Glutamatergic neuron (in vitro differentiated cells): Measurements from ENCODE around the gene SORBS2. TPM values are rescaled to one million over a fixed set of nuclear protein-coding genes. Genes with fewer than 3 reads are reported as not detected.

Experiments used
- DNase-seq: peaks from one replicate; pipeline ENCODE4 v3.0.0; 2022
- H3K27ac Mint-ChIP-seq: one replicate; pipeline ENCODE4 v1.8.0; 2020; ENCODE audit warnings: mild to moderate bottlenecking, mixed read lengths, inconsistent platforms; ENCODE audit not compliant: unreplicated experiment
- H3K27me3 Mint-ChIP-seq: one replicate; pipeline ENCODE4 v1.8.0; 2020; ENCODE audit warnings: mild to moderate bottlenecking, moderate library complexity, mixed read lengths, inconsistent platforms; ENCODE audit not compliant: unreplicated experiment
- H3K36me3 Mint-ChIP-seq: one replicate; pipeline ENCODE4 v1.8.0; 2020; ENCODE audit warnings: mild to moderate bottlenecking, mixed read lengths, inconsistent platforms; ENCODE audit not compliant: unreplicated experiment
- H3K4me1 Mint-ChIP-seq: one replicate; pipeline ENCODE4 v1.8.0; 2020; ENCODE audit warnings: mild to moderate bottlenecking, low read depth, mixed read lengths, inconsistent platforms; ENCODE audit not compliant: unreplicated experiment
- H3K4me3 Mint-ChIP-seq: one replicate; pipeline ENCODE4 v1.8.0; 2020; ENCODE audit warnings: mild to moderate bottlenecking, mixed read lengths, inconsistent platforms; ENCODE audit not compliant: unreplicated experiment
- H3K9me3 Mint-ChIP-seq: one replicate; pipeline ENCODE4 v1.8.0; 2020; ENCODE audit warnings: mild to moderate bottlenecking, moderate library complexity, mixed read lengths, inconsistent platforms; ENCODE audit not compliant: unreplicated experiment
- total RNA-seq: library from RNA; stranded (reverse); fragmentation: NEBNext Ultra II Directional; extraction: Animal tissue kit (Norgen Biotek cat#: 25700); gene quantifications from one replicate; pipeline ENCODE4 v1.2.1, GENCODE V29; 2021; ENCODE audit not compliant: unreplicated experiment
- TF ChIP-seq, protein P1 (sequence below): fragments of 200-600 bp; sonication (generic); IDR thresholded peaks from one replicate; pipeline ENCODE4 v1.5.0; 2021; ENCODE audit not compliant: partially characterized antibody, unreplicated experiment

The SORBS2 gene
- total RNA-seq, 1 donor from 2014 or later, result 95.5 TPM

- Mint-ChIP-seq H3K4me3 (no peak overlapping the region), H3K36me3 (peaks cover 8% of the 10 kb centered on the region), H3K9me3 (peaks cover 3% of the 10 kb centered on the region), H3K4me1 (peaks cover 35% of the 10 kb centered on the region), H3K27me3 (peaks cover 4% of the 10 kb centered on the region), H3K27ac (peak overlapping the region; percentile 1)
- no peak for DNase-seq
- TF ChIP-seq, protein P1, sequence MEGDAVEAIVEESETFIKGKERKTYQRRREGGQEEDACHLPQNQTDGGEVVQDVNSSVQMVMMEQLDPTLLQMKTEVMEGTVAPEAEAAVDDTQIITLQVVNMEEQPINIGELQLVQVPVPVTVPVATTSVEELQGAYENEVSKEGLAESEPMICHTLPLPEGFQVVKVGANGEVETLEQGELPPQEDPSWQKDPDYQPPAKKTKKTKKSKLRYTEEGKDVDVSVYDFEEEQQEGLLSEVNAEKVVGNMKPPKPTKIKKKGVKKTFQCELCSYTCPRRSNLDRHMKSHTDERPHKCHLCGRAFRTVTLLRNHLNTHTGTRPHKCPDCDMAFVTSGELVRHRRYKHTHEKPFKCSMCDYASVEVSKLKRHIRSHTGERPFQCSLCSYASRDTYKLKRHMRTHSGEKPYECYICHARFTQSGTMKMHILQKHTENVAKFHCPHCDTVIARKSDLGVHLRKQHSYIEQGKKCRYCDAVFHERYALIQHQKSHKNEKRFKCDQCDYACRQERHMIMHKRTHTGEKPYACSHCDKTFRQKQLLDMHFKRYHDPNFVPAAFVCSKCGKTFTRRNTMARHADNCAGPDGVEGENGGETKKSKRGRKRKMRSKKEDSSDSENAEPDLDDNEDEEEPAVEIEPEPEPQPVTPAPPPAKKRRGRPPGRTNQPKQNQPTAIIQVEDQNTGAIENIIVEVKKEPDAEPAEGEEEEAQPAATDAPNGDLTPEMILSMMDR, result no peak
These were observed 154.8 kb downstream of the SORBS2 start for GRCh38 chr4:185657183-185657582.

DNA sequence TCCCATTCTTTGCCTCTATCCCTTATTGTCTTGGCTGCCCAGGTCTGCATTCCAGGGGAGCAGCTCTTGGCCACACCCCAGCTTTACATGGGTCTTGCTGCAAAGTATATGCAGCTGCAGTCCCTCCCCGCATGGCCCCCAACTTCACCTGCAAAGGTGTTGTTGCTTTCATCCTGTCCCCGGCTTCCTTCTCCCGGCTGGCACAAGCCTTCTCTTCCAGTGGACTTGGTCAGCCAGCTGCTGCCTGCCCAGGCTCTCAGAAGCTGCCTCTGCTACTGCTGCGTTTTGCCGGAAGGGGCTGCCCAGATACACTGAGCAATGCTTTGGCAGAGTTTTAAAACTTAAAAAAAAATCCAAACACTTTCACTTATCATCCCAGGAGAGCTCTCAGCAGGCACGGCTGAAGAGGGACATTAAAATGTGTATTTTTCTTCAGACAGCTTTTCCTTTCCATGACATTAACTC, 155.5 kb downstream of the SORBS2 start:
- no peak overlapping the region for H3K27ac Mint-ChIP-seq
- no peak overlapping the region for H3K4me3 Mint-ChIP-seq
- no peak for DNase-seq
- H3K36me3 Mint-ChIP-seq, result peaks cover 3% of the 10 kb centered on the region
- TF ChIP-seq, protein P1, result no peak
- H3K4me1 Mint-ChIP-seq, result peaks cover 31% of the 10 kb centered on the region
- H3K27me3 Mint-ChIP-seq, result peaks cover 3% of the 10 kb centered on the region
- no peaks in the 10 kb centered on the region for H3K9me3 Mint-ChIP-seq

GRCh38 chr4:185654965-185655554, 156.9 kb downstream of the SORBS2 start:
- Mint-ChIP-seq H3K27ac (peak overlapping the region; percentile 31), H3K4me1 (peaks cover 32% of the 10 kb centered on the region)

GRCh38 chr4:185654311-185654710, 157.7 kb downstream of the SORBS2 start:
- Mint-ChIP-seq H3K4me3 (no peak overlapping the region), H3K9me3 (no peaks in the 10 kb centered on the region), H3K27me3 (peaks cover 2% of the 10 kb centered on the region), H3K4me1 (peaks cover 34% of the 10 kb centered on the region), H3K36me3 (no peaks in the 10 kb centered on the region), H3K27ac (no peak overlapping the region)
- TF ChIP-seq, protein P1, result no peak
- no peak for DNase-seq

More at GRCh38 chr4:185654965-185655554, 156.9 kb downstream of the SORBS2 start:
- no peaks in the 10 kb centered on the region for H3K9me3 Mint-ChIP-seq
- no peak for DNase-seq
- H3K27me3 Mint-ChIP-seq, result peaks cover 2% of the 10 kb centered on the region
- no peaks in the 10 kb centered on the region for H3K36me3 Mint-ChIP-seq
- TF ChIP-seq, protein P1, result no peak
- no peak overlapping the region for H3K4me3 Mint-ChIP-seq

GRCh38 chr4:185651851-185652250, 160.1 kb downstream of the SORBS2 start:
- Mint-ChIP-seq H3K27ac (peak overlapping the region; percentile 69), H3K4me3 (no peak overlapping the region)

More at GRCh38 chr4:185651851-185652250, 160.1 kb downstream of the SORBS2 start:
- H3K4me1 Mint-ChIP-seq, result peaks cover 30% of the 10 kb centered on the region
- DNase-seq, result no peak
- H3K9me3 Mint-ChIP-seq, result no peaks in the 10 kb centered on the region
- H3K36me3 Mint-ChIP-seq, result peaks cover 3% of the 10 kb centered on the region
- H3K27me3 Mint-ChIP-seq, result peaks cover 2% of the 10 kb centered on the region
- TF ChIP-seq, protein P1, result no peak
